HG03439 (cell line): ENCODE data around the gene CAPN14.
A peak's percentile ranks its signal among the peaks of the same experiment; 100 is the strongest.
"Not testable (repeated sequence)": the region's sequence is repeated elsewhere in the genome, so short reads cannot be mapped to it uniquely, and the experiment has no call there.

Experiments
- ATAC-seq: cut with Tn5 transposase; IDR thresholded peaks from one replicate; pipeline ENCODE4 v1.9.1; 2021; ENCODE audit warnings: mild to moderate bottlenecking, moderate library complexity; ENCODE audit not compliant: unreplicated experiment

The CAPN14 gene

DNA sequence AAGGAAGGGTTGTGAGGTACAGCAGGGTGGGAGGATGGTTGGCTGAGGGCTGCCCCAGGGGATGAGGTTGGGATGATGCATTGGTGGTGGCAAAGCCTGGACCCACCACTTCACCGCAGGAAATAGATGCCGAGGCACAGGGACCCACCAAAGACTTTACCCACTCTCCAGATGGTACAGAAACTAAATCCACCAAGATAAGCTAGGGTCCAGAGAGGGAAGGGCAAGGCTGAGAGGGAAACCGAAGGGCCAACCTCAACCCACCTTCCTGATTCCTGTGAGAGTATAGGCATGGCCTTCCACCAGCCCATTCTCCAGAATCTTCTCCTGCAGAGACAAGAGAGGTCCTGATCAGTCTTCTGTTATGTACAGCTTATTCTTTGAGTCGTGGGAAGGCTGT is 18.1 kb downstream of the CAPN14 start:
- no peak for ATAC-seq

DNA sequence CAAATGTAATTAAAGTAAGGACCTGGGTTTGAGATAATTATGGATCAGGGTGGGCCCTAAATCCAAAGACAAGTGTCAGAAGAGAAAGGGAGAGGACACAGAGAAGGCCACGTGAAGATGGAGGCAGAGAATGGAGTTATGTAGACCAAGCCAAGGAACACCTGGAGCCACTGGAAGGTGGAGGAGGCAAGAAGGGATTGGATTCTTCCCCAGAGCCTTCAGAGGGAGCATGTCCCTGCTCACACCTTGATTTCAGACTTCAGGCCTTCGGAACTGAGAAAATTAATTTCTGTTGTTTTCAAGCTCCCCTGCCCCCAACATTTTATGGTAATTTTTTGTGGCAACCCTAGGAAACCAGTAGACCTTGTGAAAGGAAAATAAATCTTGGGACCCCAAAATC is 19.6 kb downstream of the CAPN14 start:
- ATAC-seq = no peak

DNA sequence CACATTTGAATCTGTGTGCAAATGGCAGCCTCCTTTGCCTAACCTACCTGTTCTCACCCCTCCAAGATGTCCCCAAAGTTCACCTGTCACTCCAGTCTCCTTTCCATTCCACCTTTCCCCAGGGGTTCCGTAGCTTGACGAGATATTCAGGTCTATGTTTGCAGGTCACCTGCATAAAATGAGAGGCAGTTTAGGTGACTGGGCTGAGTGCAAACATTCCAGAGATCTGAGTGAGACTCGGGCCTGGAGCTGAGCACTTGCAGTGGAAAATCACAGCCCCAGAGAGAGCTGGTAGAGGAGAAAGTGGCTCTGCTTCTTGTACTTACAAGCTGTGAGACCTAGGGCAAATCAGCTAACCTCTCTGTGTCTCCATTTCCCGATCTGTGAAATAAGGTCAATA is 20.1 kb downstream of the CAPN14 start:
- no peak for ATAC-seq

DNA sequence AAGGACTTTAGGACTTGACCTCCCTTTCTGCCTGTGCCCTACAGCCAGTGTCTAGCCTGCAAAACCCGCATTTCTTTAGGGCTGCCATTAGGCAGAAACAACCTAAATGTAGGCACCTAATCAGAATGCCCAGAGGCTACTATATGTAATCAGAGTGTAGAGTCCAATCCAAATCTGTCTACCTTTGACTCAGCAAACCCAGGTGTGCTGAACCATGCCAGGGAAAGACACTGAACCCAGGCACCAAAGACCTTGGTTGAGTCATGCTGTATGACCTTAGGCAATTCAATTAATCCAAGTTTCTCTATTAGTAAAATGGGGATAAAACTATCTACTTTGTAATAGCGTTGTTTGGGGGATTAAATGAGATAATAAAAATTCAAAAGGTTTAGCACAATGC is 20.7 kb downstream of the CAPN14 start:
- ATAC-seq = no peak

DNA sequence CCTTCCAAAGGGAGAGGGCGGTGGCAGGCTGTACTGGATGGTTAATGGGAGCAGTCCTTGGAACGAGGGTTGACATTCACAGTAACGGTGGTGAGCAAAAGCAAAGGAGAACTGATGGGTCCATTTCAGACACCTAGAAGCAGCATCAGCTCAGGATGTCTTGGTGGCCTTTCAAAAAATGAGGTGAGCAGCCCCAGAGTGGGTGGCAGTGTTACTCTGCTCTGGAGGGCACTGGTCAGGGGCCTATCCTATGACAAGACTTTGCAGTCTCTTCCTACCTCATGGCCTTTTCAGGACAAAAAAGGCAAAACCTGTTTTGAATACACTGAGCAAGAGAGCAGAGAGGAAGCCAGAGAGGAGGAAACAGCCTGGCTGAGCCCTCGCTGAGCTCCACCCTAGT is 23.5 kb downstream of the CAPN14 start:
- ATAC-seq = no peak

DNA sequence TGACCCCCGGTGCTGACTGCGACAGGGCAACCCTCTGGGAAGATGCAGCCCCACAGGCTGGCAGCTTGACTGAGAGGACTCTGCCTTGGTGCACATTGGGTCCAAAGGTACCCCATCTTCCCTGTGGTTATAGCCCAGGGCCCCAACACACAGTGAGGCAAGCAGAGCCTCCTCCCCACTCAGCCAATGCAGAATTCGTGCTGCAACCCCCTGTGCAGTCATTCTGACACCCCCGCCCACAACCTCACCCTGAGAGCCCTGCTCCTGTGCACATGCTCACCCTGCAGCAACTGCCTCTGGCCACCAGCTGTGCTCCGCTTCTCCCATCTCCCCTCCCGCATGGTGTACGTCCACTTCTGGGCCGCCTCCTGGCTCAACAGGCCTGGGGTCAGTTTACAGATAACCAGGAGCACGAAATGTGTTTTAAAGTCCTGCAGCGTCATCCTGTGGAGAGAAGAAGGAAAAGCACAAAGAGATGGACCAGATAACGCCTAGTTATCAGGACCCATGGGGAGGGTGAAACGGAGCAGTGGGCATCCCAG is 24.4 kb downstream of the CAPN14 start:
- ATAC-seq = no peak

DNA sequence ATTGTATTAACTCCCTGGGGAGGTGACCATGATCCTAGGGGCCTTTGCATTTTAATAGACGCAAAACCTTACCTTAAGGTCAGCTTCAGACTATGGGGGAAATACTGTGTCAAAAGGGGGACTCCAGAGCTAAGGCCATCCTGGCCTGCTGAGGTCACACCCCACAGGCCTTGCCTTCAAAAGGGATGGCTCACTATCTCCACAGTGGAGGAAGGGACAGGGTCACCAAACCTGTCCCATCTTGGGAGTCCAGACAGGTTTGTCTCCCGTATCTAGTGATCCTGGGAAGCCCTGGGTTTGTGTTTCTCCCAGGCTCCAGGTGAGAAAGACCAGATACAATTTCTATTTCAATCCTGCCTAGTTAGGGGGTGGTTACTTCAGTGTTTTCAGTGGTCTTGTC is 24.9 kb downstream of the CAPN14 start:
- no peak for ATAC-seq

DNA sequence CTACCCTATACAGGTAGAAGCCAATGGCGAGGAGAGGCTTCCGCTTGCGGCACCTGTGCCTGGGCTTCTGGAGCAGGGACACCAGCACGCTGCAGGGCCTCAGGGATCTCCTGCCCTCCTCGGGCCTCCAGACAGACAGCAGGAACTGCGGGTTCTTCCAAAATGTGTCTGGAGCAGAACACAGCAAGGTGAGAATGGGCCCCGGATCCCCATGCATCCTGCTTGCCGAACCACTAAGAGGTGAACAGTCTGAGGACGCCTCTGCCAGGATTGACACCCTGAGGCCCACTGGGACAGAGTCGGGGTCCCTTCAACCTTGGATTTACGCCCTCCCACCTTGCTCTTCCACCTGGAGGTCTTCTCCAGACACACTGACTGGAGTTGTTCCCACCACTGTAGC is 25.4 kb downstream of the CAPN14 start:
- no peak for ATAC-seq

DNA sequence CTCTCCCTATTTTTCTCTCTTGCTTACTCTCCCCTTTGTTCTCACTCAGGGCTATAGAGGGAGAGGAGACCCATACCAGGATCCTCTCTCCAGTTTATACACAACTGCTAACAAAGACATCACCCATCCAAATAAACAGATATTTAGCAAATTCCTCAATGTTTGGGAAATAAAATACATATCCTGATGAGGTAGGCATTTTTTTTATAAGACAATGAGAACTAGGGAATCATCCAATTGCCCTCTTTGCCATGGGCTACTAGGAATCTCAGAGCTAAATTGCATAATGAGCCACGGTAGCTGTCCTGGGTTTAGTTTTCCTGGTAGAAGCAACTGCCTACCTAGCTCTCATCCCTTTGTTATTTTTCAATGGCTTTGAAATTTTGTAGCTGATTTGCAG is 27.1 kb downstream of the CAPN14 start:
- ATAC-seq = no peak

DNA sequence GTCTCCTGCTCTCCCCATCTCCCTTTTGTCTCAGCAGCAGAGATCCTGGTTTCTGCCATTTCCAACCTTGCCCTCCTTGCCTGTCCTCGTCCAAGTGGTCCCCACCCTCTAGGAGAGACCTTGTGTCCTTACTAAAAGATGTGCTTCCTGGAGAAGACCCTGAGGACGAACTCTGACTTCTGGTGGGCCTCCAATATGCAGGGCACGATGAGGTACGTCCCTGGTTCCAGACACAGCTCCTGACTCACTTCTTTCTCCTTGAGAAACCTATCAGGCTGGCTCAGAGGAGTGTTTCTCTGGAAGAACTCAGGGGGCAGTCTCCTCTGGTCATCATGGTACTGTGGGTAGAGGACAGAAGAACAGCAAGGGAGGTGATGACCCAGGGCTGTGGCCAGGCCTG is 28.2 kb downstream of the CAPN14 start:
- no peak for ATAC-seq

DNA sequence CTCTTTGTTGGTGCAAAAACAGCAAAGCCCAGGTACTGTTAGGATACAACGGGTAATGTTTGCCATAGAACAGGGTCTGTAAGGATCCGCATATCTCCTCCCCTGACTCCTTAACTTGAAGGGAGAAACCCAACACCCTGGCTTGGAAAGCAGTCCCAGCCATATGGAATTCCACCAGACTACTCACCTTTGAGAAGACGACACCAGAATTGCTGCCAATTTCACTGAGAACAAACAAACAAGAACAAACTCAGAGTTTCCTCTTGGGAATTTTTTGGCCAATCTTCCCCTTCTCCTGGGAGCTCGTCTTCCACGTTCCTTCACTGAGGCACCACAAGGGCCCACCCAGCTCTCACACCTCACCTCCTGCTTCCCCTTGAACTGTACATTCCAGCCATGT is 29.2 kb downstream of the CAPN14 start:
- no peak for ATAC-seq

DNA sequence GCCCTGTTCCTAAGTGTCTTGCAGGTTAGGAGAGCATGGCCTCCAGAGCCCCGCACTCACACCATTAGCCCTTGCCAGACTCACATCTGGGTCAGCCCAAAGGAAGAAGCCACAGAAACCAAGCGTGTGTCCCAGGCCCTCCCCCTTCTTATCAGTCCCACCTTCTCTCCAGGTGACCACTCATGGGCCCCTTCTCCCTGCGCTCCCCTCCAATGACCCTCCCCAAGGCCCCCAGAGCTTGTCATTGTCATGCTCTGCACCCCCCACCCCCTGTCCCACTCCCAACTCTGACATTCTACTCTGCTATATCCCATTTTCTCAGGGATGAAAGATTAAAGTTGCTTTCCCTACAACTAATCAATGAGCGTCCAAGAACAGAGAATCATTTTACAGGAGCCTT is 30.1 kb downstream of the CAPN14 start:
- ATAC-seq = no peak

DNA sequence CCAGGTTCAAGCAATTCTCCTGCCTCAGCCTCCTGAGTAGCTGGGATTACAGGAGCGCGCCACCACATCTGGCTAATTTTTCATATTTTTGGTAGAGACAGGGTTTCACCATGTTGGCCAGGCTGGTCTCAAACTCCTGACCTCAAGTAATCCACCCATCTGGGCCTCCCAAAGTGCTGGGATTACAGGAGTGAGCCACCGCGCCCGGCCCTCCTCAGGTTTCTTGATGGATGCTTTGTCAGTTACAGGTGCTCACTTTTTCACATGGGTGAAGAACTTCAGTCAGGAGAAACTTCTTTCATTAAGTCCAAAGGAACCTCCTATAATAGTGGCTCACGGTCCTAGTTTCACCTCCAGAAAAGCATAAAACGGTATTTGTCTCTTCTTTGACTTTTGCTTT is 33.3 kb downstream of the CAPN14 start:
- not testable (repeated sequence) for ATAC-seq

DNA sequence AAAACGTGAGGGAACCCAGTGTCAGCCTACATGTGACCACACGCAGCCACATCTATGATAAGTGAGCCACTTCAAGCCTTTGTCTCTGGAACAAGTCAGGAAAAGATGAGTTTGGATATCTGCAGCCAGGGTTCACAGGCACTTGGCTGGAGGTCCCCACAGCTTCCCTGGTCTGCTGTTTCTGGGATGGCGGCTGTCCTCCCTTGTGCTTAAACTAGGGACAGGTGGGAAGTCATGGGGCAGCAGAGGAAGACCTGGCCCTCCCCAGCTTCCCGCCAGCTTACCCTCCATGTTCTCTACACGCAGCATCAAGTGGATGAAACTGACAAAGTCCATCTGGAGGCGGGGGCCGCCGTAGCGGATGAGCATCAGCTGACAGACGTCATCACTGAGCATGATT is 40.6 kb downstream of the CAPN14 start:
- no peak for ATAC-seq

DNA sequence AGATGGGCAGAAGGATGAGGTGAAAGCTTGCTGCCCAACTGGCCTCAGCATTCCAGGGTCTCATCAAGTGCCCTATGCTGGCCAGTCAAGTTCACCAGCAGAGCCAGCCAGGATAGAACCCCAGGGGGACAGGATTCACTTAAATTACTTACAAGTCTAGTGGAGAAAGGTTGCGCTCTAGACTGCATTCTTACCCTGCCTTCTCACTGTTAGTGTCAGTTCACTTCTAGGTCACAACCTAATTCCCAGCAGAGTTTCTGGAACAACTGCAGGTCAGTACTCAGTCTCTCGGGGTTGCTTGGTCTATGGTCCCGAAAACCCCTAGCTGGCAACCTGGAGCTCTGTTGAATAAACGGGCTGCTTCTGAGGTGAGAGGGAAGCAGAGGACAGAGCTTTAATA is 46.2 kb downstream of the CAPN14 start:
- no peak for ATAC-seq

DNA sequence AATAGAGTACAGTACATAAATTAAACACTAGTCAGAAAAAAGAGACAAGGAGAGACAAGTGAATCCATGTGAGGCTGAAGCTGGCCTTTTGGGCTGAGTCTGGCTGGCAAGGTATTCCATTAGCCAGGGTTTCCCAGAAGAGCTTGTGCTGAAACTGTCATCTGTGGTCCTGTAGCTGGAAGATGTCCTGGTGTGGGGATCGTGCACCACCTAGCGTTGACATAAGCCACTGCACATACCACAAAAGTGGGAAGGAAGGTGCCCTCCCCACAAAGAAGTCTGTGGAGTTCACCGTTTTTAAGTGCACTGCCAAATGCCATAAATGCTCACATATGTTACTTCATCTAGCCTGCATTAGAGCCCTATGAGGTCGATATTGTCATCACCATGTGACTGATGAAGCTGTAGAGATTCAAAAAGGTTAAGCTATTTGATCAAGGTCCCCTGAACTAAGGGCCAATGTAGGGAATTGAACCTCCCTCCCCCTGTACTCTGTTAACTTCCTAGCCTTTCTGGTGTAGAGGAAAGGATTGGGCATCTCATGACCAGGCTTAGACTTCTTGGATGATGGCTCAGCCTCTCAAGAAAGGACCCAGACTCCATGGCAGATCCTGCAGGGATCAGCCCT is 47.1 kb downstream of the CAPN14 start:
- peak; percentile 65 for ATAC-seq

DNA sequence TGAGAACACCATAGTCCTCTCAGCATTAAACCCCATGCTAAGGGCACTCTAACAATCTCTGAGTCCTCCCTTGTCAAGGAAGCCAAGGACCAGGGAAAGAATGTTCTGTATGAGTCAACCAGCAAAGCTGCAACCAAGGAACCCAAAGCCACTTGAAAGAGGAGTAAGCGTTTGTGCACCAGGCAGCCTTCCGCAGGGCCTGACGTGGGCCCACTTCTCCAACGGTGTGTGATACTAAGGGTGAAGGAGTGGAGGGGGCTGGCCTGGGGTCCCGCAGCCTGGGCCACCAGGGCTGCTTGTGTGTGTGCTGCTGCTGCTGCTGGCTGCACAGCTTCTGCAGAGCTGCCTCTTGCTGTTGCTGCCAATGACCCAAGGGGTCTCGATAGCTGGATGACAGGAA is 49.0 kb downstream of the CAPN14 start:
- no peak for ATAC-seq

DNA sequence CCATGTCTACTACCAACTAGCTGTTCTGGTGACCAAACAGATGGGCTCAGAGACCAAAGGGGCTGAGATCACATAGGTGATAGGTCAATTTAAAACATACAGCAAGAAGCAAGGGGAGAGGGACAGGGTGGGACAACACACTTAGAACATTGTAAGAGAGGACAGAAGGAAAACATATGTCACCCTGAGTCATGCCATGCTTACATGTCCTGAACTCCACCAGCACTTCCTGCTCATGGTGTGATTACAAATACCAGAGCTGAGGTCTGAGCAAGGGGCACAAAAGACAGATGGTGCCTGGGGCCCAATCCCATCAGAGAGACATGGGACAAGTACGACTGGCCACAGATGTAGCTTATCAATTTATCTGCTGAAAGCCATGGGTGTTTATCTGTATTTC is 50.4 kb downstream of the CAPN14 start:
- no peak for ATAC-seq

DNA sequence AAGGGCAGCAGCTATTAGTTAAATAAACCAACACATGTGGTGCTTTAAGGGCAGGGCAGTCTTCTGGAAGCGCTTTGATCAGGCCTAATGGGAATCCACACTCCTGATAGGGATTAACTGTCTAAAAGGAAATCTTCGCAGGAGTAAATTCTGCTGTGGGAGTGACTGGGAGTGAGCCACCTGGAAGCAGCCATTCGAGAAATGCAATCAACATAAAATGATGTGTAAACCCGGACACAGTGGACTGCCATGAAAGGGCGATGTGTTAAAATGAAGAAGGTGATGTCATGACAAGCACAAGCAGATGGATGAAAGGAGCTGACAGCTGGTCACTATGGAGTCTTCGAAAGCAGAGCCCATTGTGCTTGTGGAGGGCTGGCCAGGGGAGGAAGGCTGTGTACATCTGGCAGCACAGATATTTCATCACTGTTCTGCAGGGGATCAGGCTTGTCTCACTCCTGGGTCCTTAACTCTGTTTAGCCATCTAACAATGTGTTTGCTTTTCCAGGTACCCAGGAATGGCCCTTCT is 54.2 kb downstream of the CAPN14 start:
- no peak for ATAC-seq

DNA sequence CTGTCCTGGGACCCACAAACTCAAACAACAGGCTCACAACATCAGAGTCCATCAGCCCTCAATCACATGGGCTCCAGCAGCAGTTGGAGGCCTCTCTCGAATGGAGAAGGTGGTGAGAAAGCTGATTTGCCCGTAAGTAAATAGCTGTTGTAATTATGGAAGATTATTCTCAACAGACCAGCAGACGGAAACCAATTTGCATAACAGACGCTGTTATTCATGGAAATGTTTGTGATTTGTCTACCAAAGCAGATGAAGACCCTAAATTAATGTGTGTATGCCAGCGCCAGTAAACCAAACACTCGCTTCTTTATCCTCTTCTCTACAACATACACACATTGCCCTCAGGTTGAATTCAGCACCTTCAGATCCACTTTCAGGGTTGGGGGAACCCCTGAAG is 55.7 kb downstream of the CAPN14 start:
- no peak for ATAC-seq

DNA sequence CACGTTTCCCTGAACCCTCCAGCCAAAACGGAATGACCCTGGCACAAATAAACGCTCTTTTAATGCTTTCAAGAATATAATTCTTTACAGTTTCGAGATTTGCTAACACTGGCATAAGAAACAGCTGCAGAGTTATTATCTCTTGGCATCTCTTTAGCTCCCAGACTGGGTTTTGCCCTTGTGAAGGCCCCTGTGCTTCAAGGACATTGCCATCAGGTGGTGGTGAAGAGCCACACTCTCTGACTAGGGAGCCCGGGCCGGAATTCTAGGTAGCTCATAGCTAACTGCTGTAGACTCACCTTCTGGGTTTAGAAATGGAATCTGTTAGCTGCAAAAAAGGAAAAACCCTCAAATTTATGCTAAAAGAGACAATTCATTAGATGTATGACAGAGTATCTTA is 65.8 kb downstream of the CAPN14 start:
- ATAC-seq = no peak

DNA sequence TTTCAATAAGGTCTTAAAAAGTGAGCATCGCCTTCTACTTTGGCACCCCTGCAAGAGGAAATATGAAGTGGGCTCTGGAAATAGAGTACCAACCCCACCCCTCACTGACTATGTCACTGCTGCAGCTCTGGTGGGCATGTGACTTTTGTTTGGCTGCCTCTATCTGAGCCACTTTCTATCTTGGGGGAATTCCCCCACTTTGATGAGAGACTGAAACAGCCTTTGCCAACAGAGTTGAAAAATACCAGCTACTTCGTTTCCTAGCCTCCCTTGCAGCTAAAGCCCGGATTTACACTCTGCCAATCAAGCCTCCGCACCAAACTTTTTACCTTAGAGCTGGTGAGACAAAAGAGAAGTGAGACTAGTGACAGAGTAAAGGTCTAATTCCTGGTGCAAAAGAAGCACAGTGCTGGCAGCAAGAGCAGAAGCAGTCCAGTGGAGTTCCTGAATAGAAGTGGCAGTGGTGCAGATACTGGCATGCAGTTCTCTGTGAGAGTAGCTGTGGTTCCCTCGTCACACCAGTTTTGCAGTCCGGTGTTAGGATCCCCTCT is 67.1 kb downstream of the CAPN14 start:
- no peak for ATAC-seq

DNA sequence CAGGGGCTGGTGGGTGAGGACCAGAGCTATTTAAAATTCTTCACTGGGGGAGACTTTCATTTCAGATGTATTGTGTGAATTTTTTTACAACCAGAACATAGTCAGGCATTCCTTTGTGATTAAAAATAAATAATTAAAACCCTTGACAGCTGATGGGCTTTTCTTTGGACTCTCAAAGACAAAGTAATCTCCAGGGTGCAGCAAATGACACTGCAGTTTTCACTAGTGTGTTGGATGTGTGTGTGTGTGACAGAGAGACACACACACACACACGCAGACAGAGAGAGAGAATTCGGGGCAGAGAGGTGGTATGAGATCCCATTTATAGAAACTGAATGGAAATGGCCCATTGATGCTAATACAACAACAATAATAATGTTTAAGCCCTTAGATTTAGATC is 68.8 kb downstream of the CAPN14 start:
- ATAC-seq = no peak
